HEK293 (cell line): Measurements from ENCODE around the gene RUFY1.

Experiments used
- AEBP2 ChIP-seq: fragments of 450-650 bp; formaldehyde crosslinking; IDR thresholded peaks from 2 replicates; pipeline ENCODE4 v1.5.1; 2016; ENCODE audit warnings: missing biosample characterization, missing genetic modification characterization, borderline replicate concordance
- BCL11A ChIP-seq: fragments of 450-650 bp; formaldehyde crosslinking; IDR thresholded peaks from 2 replicates; pipeline ENCODE4 v1.5.1; 2016; ENCODE audit warnings: low read depth, missing biosample characterization, missing genetic modification characterization
- IKZF3 ChIP-seq: fragments of 450-650 bp; IDR thresholded peaks from 2 replicates; pipeline ENCODE4 v1.5.0; 2018; ENCODE audit warnings: missing biosample characterization, mild to moderate bottlenecking, missing genetic modification characterization, moderate library complexity
- RBAK ChIP-seq: fragments of 450-650 bp; formaldehyde crosslinking; IDR thresholded peaks from 2 replicates; pipeline ENCODE4 v1.5.1; 2016; ENCODE audit warnings: missing biosample characterization, missing genetic modification characterization
- YY2 ChIP-seq: fragments of 450-650 bp; formaldehyde crosslinking; IDR thresholded peaks from 2 replicates; pipeline ENCODE4 v1.5.1; 2016; ENCODE audit warnings: missing biosample characterization, missing genetic modification characterization
- ZBTB48 ChIP-seq: fragments of 450-650 bp; formaldehyde crosslinking; IDR thresholded peaks from 2 replicates; pipeline ENCODE4 v1.5.1; 2016; ENCODE audit warnings: missing biosample characterization, missing genetic modification characterization
- ZBTB6 ChIP-seq: fragments of 450-650 bp; formaldehyde crosslinking; IDR thresholded peaks from 2 replicates; pipeline ENCODE4 v1.5.1; 2017; ENCODE audit warnings: missing biosample characterization, missing genetic modification characterization
- ZEB2 ChIP-seq: fragments of 450-650 bp; formaldehyde crosslinking; IDR thresholded peaks from 2 replicates; pipeline ENCODE4 v1.5.1; 2016; ENCODE audit warnings: missing biosample characterization, missing genetic modification characterization
- ZNF138 ChIP-seq: fragments of 450-650 bp; formaldehyde crosslinking; IDR thresholded peaks from 2 replicates; pipeline ENCODE4 v1.5.1; 2016; ENCODE audit warnings: missing biosample characterization, missing genetic modification characterization, borderline replicate concordance
- ZNF157 ChIP-seq: fragments of 450-650 bp; formaldehyde crosslinking; IDR thresholded peaks from 2 replicates; pipeline ENCODE4 v1.5.1; 2016; ENCODE audit warnings: missing biosample characterization, missing genetic modification characterization
- ZNF175 ChIP-seq: fragments of 450-650 bp; formaldehyde crosslinking; IDR thresholded peaks from 2 replicates; pipeline ENCODE4 v1.5.1; 2016; ENCODE audit warnings: missing biosample characterization, missing genetic modification characterization
- ZNF184 ChIP-seq: fragments of 450-650 bp; IDR thresholded peaks from 2 replicates; pipeline ENCODE4 v1.5.1; 2018; ENCODE audit warnings: missing biosample characterization, mild to moderate bottlenecking, missing genetic modification characterization
- ZNF2 ChIP-seq: fragments of 450-650 bp; formaldehyde crosslinking; IDR thresholded peaks from 2 replicates; pipeline ENCODE4 v1.5.1; 2016; ENCODE audit warnings: missing biosample characterization, missing genetic modification characterization
- ZNF302 ChIP-seq: fragments of 450-650 bp; formaldehyde crosslinking; IDR thresholded peaks from 2 replicates; pipeline ENCODE4 v1.5.1; 2016; ENCODE audit warnings: missing biosample characterization, missing genetic modification characterization, low read depth
- ZNF341 ChIP-seq: fragments of 450-650 bp; formaldehyde crosslinking; IDR thresholded peaks from 2 replicates; pipeline ENCODE4; 2016; ENCODE audit warnings: low read depth, missing biosample characterization, missing genetic modification characterization
- ZNF354C ChIP-seq: fragments of 450-650 bp; formaldehyde crosslinking; IDR thresholded peaks from 2 replicates; pipeline ENCODE4 v1.5.1; 2016; ENCODE audit warnings: missing biosample characterization, missing genetic modification characterization, low read depth, borderline replicate concordance
- ZNF394 ChIP-seq: fragments of 450-650 bp; formaldehyde crosslinking; IDR thresholded peaks from 2 replicates; pipeline ENCODE4 v1.5.1; 2016; ENCODE audit warnings: missing biosample characterization, missing genetic modification characterization, mild to moderate bottlenecking, moderate library complexity, borderline replicate concordance
- ZNF513 ChIP-seq: fragments of 450-650 bp; IDR thresholded peaks from 2 replicates; pipeline ENCODE4 v1.5.1; 2018; ENCODE audit warnings: missing biosample characterization, missing genetic modification characterization
- ZNF514 ChIP-seq: fragments of 450-650 bp; formaldehyde crosslinking; IDR thresholded peaks from 2 replicates; pipeline ENCODE4 v1.5.1; 2016; ENCODE audit warnings: missing biosample characterization, missing genetic modification characterization
- ZNF560 ChIP-seq: fragments of 450-650 bp; formaldehyde crosslinking; IDR thresholded peaks from 2 replicates; pipeline ENCODE4 v1.5.1; 2017; ENCODE audit warnings: missing biosample characterization, missing genetic modification characterization, borderline replicate concordance
- ZNF626 ChIP-seq: fragments of 450-650 bp; sonication (Bioruptor Pico); formaldehyde crosslinking; IDR thresholded peaks from 2 replicates; pipeline ENCODE4 v1.5.1; 2018; ENCODE audit warnings: missing biosample characterization, missing genetic modification characterization, inconsistent platforms
- ZNF639 ChIP-seq: fragments of 450-650 bp; formaldehyde crosslinking; IDR thresholded peaks from 2 replicates; pipeline ENCODE4 v1.5.1; 2016; ENCODE audit warnings: missing biosample characterization, missing genetic modification characterization
- ZNF76 ChIP-seq: fragments of 450-650 bp; formaldehyde crosslinking; IDR thresholded peaks from 2 replicates; pipeline ENCODE4; 2016; ENCODE audit warnings: low read depth, missing biosample characterization, missing genetic modification characterization, borderline replicate concordance
- ZNF830 ChIP-seq: fragments of 450-650 bp; IDR thresholded peaks from 2 replicates; pipeline ENCODE4 v1.5.0; 2018; ENCODE audit warnings: missing biosample characterization, missing genetic modification characterization, low read depth, mild to moderate bottlenecking, moderate library complexity
- TF ChIP-seq, protein P1 (sequence below): fragments of 450-650 bp; formaldehyde crosslinking; IDR thresholded peaks from 2 replicates; pipeline ENCODE4 v1.5.1; 2016; ENCODE audit warnings: missing biosample characterization, missing genetic modification characterization
- TF ChIP-seq, protein P2 (sequence below): fragments of 450-650 bp; formaldehyde crosslinking; IDR thresholded peaks from 2 replicates; pipeline ENCODE4 v1.5.1; 2016; ENCODE audit warnings: missing biosample characterization, missing genetic modification characterization
- TF ChIP-seq, protein P3 (sequence below): fragments of 450-650 bp; formaldehyde crosslinking; IDR thresholded peaks from 2 replicates; pipeline ENCODE4 v1.5.1; 2016; ENCODE audit warnings: missing biosample characterization, missing genetic modification characterization

The RUFY1 gene

GRCh38 chr5:179550511-179551342 lies at the start of gene RUFY1 (continued):
- TF ChIP-seq, protein P1, sequence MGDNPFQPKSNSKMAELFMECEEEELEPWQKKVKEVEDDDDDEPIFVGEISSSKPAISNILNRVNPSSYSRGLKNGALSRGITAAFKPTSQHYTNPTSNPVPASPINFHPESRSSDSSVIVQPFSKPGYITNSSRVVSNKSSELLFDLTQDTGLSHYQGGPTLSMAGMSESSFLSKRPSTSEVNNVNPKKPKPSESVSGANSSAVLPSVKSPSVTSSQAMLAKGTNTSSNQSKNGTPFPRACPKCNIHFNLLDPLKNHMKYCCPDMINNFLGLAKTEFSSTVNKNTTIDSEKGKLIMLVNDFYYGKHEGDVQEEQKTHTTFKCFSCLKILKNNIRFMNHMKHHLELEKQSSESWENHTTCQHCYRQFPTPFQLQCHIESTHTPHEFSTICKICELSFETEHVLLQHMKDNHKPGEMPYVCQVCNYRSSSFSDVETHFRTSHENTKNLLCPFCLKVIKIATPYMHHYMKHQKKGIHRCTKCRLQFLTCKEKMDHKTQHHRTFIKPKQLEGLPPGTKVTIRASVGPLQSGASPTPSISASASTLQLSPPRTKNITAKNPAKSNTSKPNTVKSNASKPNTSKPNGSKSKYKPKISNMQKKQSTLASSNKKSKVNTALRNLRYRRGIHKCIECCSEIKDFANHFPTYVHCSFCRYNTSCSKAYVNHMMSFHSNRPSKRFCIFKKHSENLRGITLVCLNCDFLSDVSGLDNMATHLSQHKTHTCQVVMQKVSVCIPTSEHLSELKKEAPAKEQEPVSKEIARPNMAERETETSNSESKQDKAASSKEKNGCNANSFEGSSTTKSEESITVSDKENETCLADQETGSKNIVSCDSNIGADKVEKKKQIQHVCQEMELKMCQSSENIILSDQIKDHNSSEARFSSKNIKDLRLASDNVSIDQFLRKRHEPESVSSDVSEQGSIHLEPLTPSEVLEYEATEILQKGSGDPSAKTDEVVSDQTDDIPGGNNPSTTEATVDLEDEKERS: no peak
- TF ChIP-seq AEBP2 (tag by site-specific recombination) (no peak), ZNF354C (tag by site-specific recombination) (no peak), ZNF560 (no peak), ZNF184 (tag by site-specific recombination) (no peak), ZNF394 (no peak), ZNF626 (tag by site-specific recombination) (no peak), IKZF3 (tag by site-specific recombination) (no peak), BCL11A (tag by site-specific recombination) (no peak), ZNF2 (tag by site-specific recombination) (peak; percentile 30; the same call in 1 of the 2 replicates), ZNF830 (no peak), ZNF514 (no peak), ZEB2 (tag by site-specific recombination) (no peak), ZNF302 (no peak), ZNF138 (tag by site-specific recombination) (no peak), YY2 (tag by site-specific recombination) (0 out of 2 replicates have a peak, but pooled peaks have one; percentile 25), ZBTB6 (tag by site-specific recombination) (peak; percentile 100), ZNF513 (tag by site-specific recombination) (no peak), ZNF341 (tag by site-specific recombination) (peak; percentile 38; the same call in 1 of the 2 replicates), ZNF76 (0 out of 2 replicates have a peak, but pooled peaks have one; percentile 21), ZNF639 (tag by site-specific recombination) (no peak), ZBTB48 (tag by site-specific recombination) (no peak), ZNF157 (no peak), ZNF175 (tag by site-specific recombination) (no peak), RBAK (tag by site-specific recombination) (no peak)
- TF ChIP-seq, protein P2, sequence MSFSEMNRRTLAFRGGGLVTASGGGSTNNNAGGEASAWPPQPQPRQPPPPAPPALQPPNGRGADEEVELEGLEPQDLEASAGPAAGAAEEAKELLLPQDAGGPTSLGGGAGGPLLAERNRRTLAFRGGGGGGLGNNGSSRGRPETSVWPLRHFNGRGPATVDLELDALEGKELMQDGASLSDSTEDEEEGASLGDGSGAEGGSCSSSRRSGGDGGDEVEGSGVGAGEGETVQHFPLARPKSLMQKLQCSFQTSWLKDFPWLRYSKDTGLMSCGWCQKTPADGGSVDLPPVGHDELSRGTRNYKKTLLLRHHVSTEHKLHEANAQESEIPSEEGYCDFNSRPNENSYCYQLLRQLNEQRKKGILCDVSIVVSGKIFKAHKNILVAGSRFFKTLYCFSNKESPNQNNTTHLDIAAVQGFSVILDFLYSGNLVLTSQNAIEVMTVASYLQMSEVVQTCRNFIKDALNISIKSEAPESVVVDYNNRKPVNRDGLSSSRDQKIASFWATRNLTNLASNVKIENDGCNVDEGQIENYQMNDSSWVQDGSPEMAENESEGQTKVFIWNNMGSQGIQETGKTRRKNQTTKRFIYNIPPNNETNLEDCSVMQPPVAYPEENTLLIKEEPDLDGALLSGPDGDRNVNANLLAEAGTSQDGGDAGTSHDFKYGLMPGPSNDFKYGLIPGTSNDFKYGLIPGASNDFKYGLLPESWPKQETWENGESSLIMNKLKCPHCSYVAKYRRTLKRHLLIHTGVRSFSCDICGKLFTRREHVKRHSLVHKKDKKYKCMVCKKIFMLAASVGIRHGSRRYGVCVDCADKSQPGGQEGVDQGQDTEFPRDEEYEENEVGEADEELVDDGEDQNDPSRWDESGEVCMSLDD (tag by site-specific recombination): no peak
- TF ChIP-seq, protein P3, sequence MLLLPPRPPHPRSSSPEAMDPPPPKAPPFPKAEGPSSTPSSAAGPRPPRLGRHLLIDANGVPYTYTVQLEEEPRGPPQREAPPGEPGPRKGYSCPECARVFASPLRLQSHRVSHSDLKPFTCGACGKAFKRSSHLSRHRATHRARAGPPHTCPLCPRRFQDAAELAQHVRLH (tag by site-specific recombination): no peak
